K562 (cell line): ENCODE data around the gene HIGD1C. TPM values are rescaled to one million over a fixed set of nuclear protein-coding genes. Genes with fewer than 3 reads are reported as not detected.
A peak's percentile ranks its signal among the peaks of the same experiment; 100 is the strongest.

ENCODE experiments used
- BRF1 ChIP-seq: IDR thresholded peaks from 3 replicates; pipeline ENCODE4 v1.6.1; 2011; ENCODE audit warnings: borderline replicate concordance, mild to moderate bottlenecking; ENCODE audit not compliant: insufficient read length; ENCODE audit errors: extremely low read depth
- CCNT2 ChIP-seq: IDR thresholded peaks from 2 replicates; pipeline ENCODE4 v1.6.1; 2011; ENCODE audit warnings: borderline replicate concordance, low read depth, mild to moderate bottlenecking, moderate library complexity, mixed read lengths, low read length; ENCODE audit not compliant: insufficient read length; ENCODE audit errors: extremely low read depth
- CREBBP ChIP-seq: IDR thresholded peaks from one replicate; pipeline ENCODE4 v1.6.1; 2012; ENCODE audit warnings: low read depth, mild to moderate bottlenecking, control low read depth, inconsistent platforms, low read length
- FOS ChIP-seq: IDR thresholded peaks from 3 replicates; pipeline ENCODE4 v1.6.1; 2011; ENCODE audit not compliant: insufficient read length; ENCODE audit errors: extremely low read depth
- FOSL1 ChIP-seq: fragments of 200-800 bp; sonication (Bioruptor generic); conservative IDR thresholded peaks from 2 replicates; pipeline ENCODE4 v1.6.1; 2016; ENCODE audit warnings: missing genetic modification characterization, missing compliant biosample characterization
- KDM1A ChIP-seq, 2 experiments: fragments of 450-650 bp; IDR thresholded peaks; 2 replicates each; pipeline ENCODE4 v1.6.1; 2016; ENCODE audit warnings: mild to moderate bottlenecking in 2 of 2
- KDM2B ChIP-seq: fragments of 250-450 bp; sonication (Bioruptor Pico); IDR thresholded peaks from 2 replicates; pipeline ENCODE4 v1.8.0; 2021; ENCODE audit warnings: mild to moderate bottlenecking, moderate library complexity
- KLF13 ChIP-seq: fragments of 450-650 bp; IDR thresholded peaks from 2 replicates; pipeline ENCODE4 v1.6.1; 2016; ENCODE audit warnings: missing genetic modification characterization, low read depth, mild to moderate bottlenecking, missing compliant biosample characterization, moderate library complexity, borderline replicate concordance
- NFIC ChIP-seq: fragments of 450-650 bp; IDR thresholded peaks from 2 replicates; pipeline ENCODE4 v1.6.1; 2017; ENCODE audit warnings: mild to moderate bottlenecking, inconsistent platforms
- NFYB ChIP-seq: IDR thresholded peaks from 2 replicates; pipeline ENCODE4 v1.6.1; 2011; ENCODE audit warnings: mild to moderate bottlenecking, moderate library complexity; ENCODE audit not compliant: insufficient read length; ENCODE audit errors: extremely low read depth
- POLR2A ChIP-seq: fragments of 450-650 bp; conservative IDR thresholded peaks from 2 replicates; pipeline ENCODE4 v1.6.1; 2016
- POLR2AphosphoS5 ChIP-seq: IDR thresholded peaks from 2 replicates; pipeline ENCODE4 v1.6.1; 2011; ENCODE audit warnings: mild to moderate bottlenecking, low read depth, low read length, moderate library complexity; ENCODE audit not compliant: control insufficient read depth, insufficient read depth
- RAD21 ChIP-seq, 2 experiments: fragments of 250-450 bp in 1 of 2; fragments of 450-650 bp in 1 of 2; sonication (Bioruptor Pico) in 1 of 2; formaldehyde crosslinking in 1 of 2; IDR thresholded peaks in 1 of 2; conservative IDR thresholded peaks in 1 of 2; 2 replicates each; pipeline versions ENCODE4 v1.4.0 to v1.8.0; 2020 to 2022; ENCODE audit warnings: mild to moderate bottlenecking in 2 of 2, moderate library complexity in 1 of 2
- SMAD2 ChIP-seq: fragments of 150-350 bp; IDR thresholded peaks from 2 replicates; pipeline ENCODE4 v1.6.1; 2014; ENCODE audit warnings: low read depth, mild to moderate bottlenecking, low read length
- SRSF3 ChIP-seq: fragments of 200-400 bp; formaldehyde crosslinking; IDR thresholded peaks from 2 replicates; pipeline ENCODE4 v1.6.1; 2016; ENCODE audit warnings: mild to moderate bottlenecking, low read length, moderate library complexity; ENCODE audit not compliant: insufficient read depth
- ZBTB9 ChIP-seq: fragments of 450-650 bp; formaldehyde crosslinking; IDR thresholded peaks from 2 replicates; pipeline ENCODE4 v1.4.0; 2020; ENCODE audit warnings: mild to moderate bottlenecking, moderate library complexity
- ZNF165 ChIP-seq: fragments of 250-450 bp; sonication (Bioruptor Pico); IDR thresholded peaks from 2 replicates; pipeline ENCODE4 v1.4.0; 2020; ENCODE audit warnings: borderline replicate concordance
- ZNF407 ChIP-seq: fragments of 450-650 bp; IDR thresholded peaks from 2 replicates; pipeline ENCODE4 v1.6.1; 2016; ENCODE audit warnings: low read depth
- ZNF586 ChIP-seq: fragments of 450-650 bp; formaldehyde crosslinking; conservative IDR thresholded peaks from 2 replicates; pipeline ENCODE4 v1.4.0; 2020; ENCODE audit warnings: mild to moderate bottlenecking, moderate library complexity
- polyA plus RNA-seq, 8 experiments: library from polyadenylated mRNA; depleted of rRNA in 4 of 8; stranded (reverse) in 5 of 8; unstranded in 3 of 8; fragments of >200 nt; fragmentation: Nextera tagmentation in 2 of 8; fragmentation: Illumina TruSeq in 1 of 8; extraction: Ambion mirVana in 2 of 8; extraction: Trizol in 1 of 8; gene quantifications; 2 replicates each; pipeline versions ENCODE4 v1.2.1 to v1.2.3, GENCODE V29; 2011 to 2014; ENCODE audit warnings: inconsistent platforms in 1 of 8, missing spikeins in 1 of 8
- total RNA-seq, 7 experiments: library from RNA; depleted of rRNA in 6 of 7; stranded (reverse); fragments of >200 nt in 6 of 7; fragmentation: Illumina TruSeq in 2 of 7; extraction: Trizol in 2 of 7; gene quantifications; 2 replicates each; pipeline versions ENCODE4 v1.2.1 to v1.2.3, GENCODE V29; 2011 to 2021; ENCODE audit warnings: low replicate concordance in 1 of 7

The HIGD1C gene
- total and polyA plus RNA-seq, 9 of the 15 experiments (the other 6 are each of a cell fraction or from before 2014, with no cell fraction given) = not detected

GRCh38 chr12:50933459-50934124, 18.8 kb upstream of the HIGD1C start (continued):
- TF ChIP-seq ZNF407 = no peak
- peak; percentile 68 for TF ChIP-seq KLF13 (tag)
- TF ChIP-seq FOSL1 (tag) = no peak
- TF ChIP-seq NFYB = peak; percentile 16
- TF ChIP-seq ZNF165 (CRISPR knock-in tag) = no peak
- no peak for TF ChIP-seq ZNF586
- TF ChIP-seq SMAD2 = no peak
- no peak for TF ChIP-seq ZBTB9 (CRISPR knock-in tag)
- 0 out of 2 replicates have a peak, but pooled peaks have one; percentile 2 for TF ChIP-seq NFIC
- no peak for TF ChIP-seq KDM2B (CRISPR knock-in tag)
- TF ChIP-seq BRF1 = no peak
- TF ChIP-seq POLR2AphosphoS5 = 0 out of 2 replicates have a peak, but pooled peaks have one; percentile 13
- TF ChIP-seq POLR2A = peak; percentile 69
- TF ChIP-seq KDM1A (IDR thresholded peaks at IDR 0.05) = peak; percentile 27 to 52; a peak in 2 of 4 replicates
- TF ChIP-seq CCNT2 = peak; percentile 7
- 0 out of 4 replicates have a peak, but pooled peaks of 1 of the 2 experiments have one; percentile 6 for TF ChIP-seq RAD21 (CRISPR knock-in tag; conservative IDR thresholded peaks at IDR 0.05 in 1 of 2, IDR thresholded peaks at IDR 0.05 in 1 of 2)
- peak; percentile 45 for TF ChIP-seq FOS
- no peak for TF ChIP-seq CREBBP
- no peak for TF ChIP-seq SRSF3
